ENCODE data around the gene TSFM.

- TF ChIP-seq CTCF (IDR thresholded peaks at IDR 0.05; ENCODE audit: borderline replicate concordance, extremely low read depth, low read length, poor library complexity, severe bottlenecking), result no peak
- TF ChIP-seq EZH2 (IDR thresholded peaks at IDR 0.05; ENCODE audit: borderline replicate concordance, low read depth, low read length, severe bottlenecking), result no peak
Measured at GRCh38 chr12:57755194-57755453, 27.5 kb upstream of the TSFM start.
